ELF-1 (cell line): ENCODE measurements around the gene LAYN.

Experiments used
- DNase-seq: peaks from one replicate; pipeline ENCODE4 v3.0.0-alpha.2; 2016; ENCODE audit warnings: low read depth, low spot score

LAYN gene

GRCh38 chr11:111540114-111540936 is at the start of gene LAYN:
Gene LAYN, plus strand, starts transcription at chr11:111540720. Its CDS starts 124 bp downstream, at chr11:111540844.
- peak; percentile 71 for DNase-seq

GRCh38 chr11:111494040-111494439 is 46.5 kb upstream of the LAYN start:
- DNase-seq = peak; percentile 27

GRCh38 chr11:111499483-111499882 is 41.0 kb upstream of the LAYN start:
- DNase-seq = no peak

GRCh38 chr11:111500481-111500880 is 40.0 kb upstream of the LAYN start:
- DNase-seq = no peak

GRCh38 chr11:111502611-111503010 is 37.9 kb upstream of the LAYN start:
- DNase-seq = no peak

GRCh38 chr11:111510311-111510710 is 30.2 kb upstream of the LAYN start:
- DNase-seq = no peak

- peak; percentile 64 for DNase-seq
Observed at GRCh38 chr11:111512296-111513239, 28.0 kb upstream of the LAYN start, which contains the start of gene BTG4. Gene BTG4, minus strand, starts transcription at chr11:111512386. Its CDS starts 13,610 bp downstream, at chr11:111498776.

GRCh38 chr11:111513240-111513605 is 27.3 kb upstream of the LAYN start:
- DNase-seq = no peak

- DNase-seq = peak; percentile 75
Observed at GRCh38 chr11:111514216-111515031, 26.1 kb upstream of the LAYN start, which contains the start of gene HOATZ. Gene HOATZ, plus strand, starts transcription at chr11:111514778. Its CDS starts 7 bp downstream, at chr11:111514785.

- DNase-seq = no peak
Observed at GRCh38 chr11:111515591-111515990, 24.9 kb upstream of the LAYN start.

- no peak for DNase-seq
Observed at GRCh38 chr11:111518668-111519067, 21.9 kb upstream of the LAYN start.

- no peak for DNase-seq
Observed at GRCh38 chr11:111520560-111520959, 20.0 kb upstream of the LAYN start.

GRCh38 chr11:111521135-111521534 is 19.4 kb upstream of the LAYN start:
- no peak for DNase-seq

- no peak for DNase-seq
Observed at GRCh38 chr11:111522426-111522825, 18.1 kb upstream of the LAYN start.

GRCh38 chr11:111523343-111523742 is 17.2 kb upstream of the LAYN start:
- no peak for DNase-seq

- no peak for DNase-seq
Observed at GRCh38 chr11:111524056-111524455, 16.5 kb upstream of the LAYN start.

- no peak for DNase-seq
Observed at GRCh38 chr11:111525456-111525855, 15.1 kb upstream of the LAYN start.

GRCh38 chr11:111526501-111526900 is 14.0 kb upstream of the LAYN start:
- DNase-seq = no peak

GRCh38 chr11:111527279-111527678 is 13.2 kb upstream of the LAYN start:
- DNase-seq = no peak

GRCh38 chr11:111528557-111528956 is 12.0 kb upstream of the LAYN start:
- no peak for DNase-seq

GRCh38 chr11:111530091-111530490 is 10.4 kb upstream of the LAYN start:
- no peak for DNase-seq
